ENCODE measurements around the gene ZNF697. TPM values are rescaled to one million over a fixed set of nuclear protein-coding genes. Genes with fewer than 3 reads are reported as not detected.

The ZNF697 gene
- total and polyA plus RNA-seq, 9 of the 15 experiments (the other 6 are each of a cell fraction or from before 2014, with no cell fraction given), result 2.1 to 13.6 (median 8.3) TPM

- no peak for TF ChIP-seq CREB3L1 (IDR thresholded peaks at IDR 0.05; ENCODE audit: borderline replicate concordance, low read depth)
- TF ChIP-seq ASH1L (IDR thresholded peaks at IDR 0.05; ENCODE audit: borderline replicate concordance, low read depth, partially characterized antibody), result no peak
- no peak for TF ChIP-seq PHF8 (IDR thresholded peaks at IDR 0.05; ENCODE audit: borderline replicate concordance, low read length)
- TF ChIP-seq RBM15 (IDR thresholded peaks at IDR 0.05; ENCODE audit: insufficient read depth, low read length), result no peak
- TF ChIP-seq SIN3A (IDR thresholded peaks at IDR 0.05; ENCODE audit: borderline replicate concordance in 2 of 2, control insufficient read depth in 1 of 2, low read depth in 2 of 2, low read length in 2 of 2), result no peak
- no peak for TF ChIP-seq ZNF609 (CRISPR knock-in tag; IDR thresholded peaks at IDR 0.05; ENCODE audit: borderline replicate concordance)
- no peak for TF ChIP-seq ZNF589 (CRISPR knock-in tag; IDR thresholded peaks at IDR 0.05; ENCODE audit: low read depth)
- no peak for TF ChIP-seq CSDE1 (IDR thresholded peaks at IDR 0.05)
- no peak for TF ChIP-seq FOXJ2 (tag; IDR thresholded peaks at IDR 0.05)
- no peak for TF ChIP-seq RFX7 (CRISPR knock-in tag; IDR thresholded peaks at IDR 0.05)
Measured at GRCh38 chr1:119689511-119689910, 41.4 kb upstream of the ZNF697 start (continued).
